ENCODE data around the gene RTL10. TPM values are rescaled to one million over a fixed set of nuclear protein-coding genes. Genes with fewer than 3 reads are reported as not detected.

RTL10 gene
- total RNA-seq, 6 experiments from 2014 or later: 6.4 to 9.1 (median 6.6) TPM

DNA sequence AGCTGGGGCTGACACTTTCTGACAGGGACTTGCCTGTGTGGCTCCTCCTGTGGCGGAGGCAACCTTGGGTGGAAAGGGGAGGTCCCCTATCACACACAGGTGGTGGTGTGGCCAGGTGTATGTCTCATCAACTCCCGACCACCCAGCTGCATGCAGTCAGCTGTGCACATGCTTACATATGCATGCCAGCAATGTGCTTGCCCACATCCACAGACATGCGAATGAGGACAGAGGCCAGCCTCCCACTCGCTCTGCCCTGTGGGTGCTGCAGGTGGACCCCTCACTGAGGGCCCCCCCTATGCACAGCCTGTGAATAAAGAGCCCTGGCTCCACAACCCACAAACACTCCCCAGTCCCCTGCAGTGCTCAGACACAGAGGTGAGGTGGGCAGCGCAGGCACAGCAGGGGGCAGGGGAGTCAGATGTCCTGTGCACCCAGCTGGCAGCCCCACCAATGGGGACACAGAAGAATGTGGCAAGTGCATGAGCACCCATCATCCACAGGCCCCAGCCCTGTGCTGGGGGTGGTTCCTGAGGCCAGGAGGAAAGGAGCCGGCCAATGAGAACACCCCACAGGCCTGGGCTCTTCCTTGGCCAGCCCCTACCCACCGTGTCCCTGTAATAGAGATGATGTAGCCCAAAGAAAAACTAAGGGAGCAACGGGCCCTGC, 9.5 kb downstream of the RTL10 start:
- H3K9me3 ChIP-seq: no peaks in the 10 kb centered on the region
- DNase-seq (peak in 1 of 3 donors; percentile 33), ATAC-seq (no peak)
- TF ChIP-seq, protein P1, sequence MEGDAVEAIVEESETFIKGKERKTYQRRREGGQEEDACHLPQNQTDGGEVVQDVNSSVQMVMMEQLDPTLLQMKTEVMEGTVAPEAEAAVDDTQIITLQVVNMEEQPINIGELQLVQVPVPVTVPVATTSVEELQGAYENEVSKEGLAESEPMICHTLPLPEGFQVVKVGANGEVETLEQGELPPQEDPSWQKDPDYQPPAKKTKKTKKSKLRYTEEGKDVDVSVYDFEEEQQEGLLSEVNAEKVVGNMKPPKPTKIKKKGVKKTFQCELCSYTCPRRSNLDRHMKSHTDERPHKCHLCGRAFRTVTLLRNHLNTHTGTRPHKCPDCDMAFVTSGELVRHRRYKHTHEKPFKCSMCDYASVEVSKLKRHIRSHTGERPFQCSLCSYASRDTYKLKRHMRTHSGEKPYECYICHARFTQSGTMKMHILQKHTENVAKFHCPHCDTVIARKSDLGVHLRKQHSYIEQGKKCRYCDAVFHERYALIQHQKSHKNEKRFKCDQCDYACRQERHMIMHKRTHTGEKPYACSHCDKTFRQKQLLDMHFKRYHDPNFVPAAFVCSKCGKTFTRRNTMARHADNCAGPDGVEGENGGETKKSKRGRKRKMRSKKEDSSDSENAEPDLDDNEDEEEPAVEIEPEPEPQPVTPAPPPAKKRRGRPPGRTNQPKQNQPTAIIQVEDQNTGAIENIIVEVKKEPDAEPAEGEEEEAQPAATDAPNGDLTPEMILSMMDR (IDR thresholded peaks at IDR 0.05): no peak
- TF ChIP-seq POLR2A (IDR thresholded peaks at IDR 0.05): no peak
- no peaks in the 10 kb centered on the region for H3K27me3 ChIP-seq
- intact Hi-C loops (cut with DNase I): loop anchor here in 1 of 2 donors (10.0 kb wide), 1 partner anchor 90 kb away; no protein-coding TSS in a partner anchor
- H3K4me1 ChIP-seq: peaks cover 0 to 11% (median 2%) of the 10 kb centered on the region in 4 donors
- no peak overlapping the region for H3K4me3 ChIP-seq
- 60% methylated on average over 1 of the region's 8 CpGs for WGBS (ENCODE audit: insufficient coverage, low coverage, low lambda C conversion rate, missing lambda C conversion rate)
- no peaks in the 10 kb centered on the region for H3K36me3 ChIP-seq
- H3K27ac ChIP-seq: peak overlapping the region in 2 of 3 donors; percentile 23 to 49

DNA sequence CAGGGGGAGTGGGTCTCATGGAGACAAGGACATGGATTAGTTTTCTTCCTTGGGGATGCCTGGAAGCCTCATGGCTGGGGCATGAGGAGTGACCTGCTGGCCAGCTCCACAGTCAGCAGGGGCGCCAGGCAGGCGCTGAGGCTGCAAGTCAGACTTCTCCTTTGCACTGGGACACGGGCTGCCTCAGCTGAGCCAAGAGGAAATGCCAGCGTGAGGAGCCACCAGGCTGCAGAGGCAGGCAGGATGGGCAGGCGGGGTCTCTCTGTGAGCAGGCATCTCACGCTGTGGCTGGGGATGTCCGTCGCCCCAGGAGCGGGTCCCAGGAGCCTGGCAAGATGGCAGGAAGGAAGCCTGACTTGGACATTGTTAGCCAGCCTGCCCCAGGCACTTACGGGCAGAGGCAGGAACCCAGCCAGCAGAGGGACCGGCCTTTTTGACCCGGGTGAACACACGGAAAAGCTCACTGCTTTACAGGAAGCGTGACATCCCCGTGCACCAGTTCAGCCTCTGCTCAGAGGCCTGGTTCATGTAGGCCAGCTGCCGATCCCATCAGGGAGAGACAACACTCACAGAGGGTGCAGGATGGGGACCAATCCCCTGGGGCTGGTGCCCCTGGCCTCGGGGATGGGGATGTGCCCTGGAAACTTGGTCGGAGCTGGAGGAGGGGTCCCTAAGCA, 10.2 kb downstream of the RTL10 start:
- DNase-seq (peak; percentile 58 to 75 (median 75)), ATAC-seq (peak; percentile 59 to 67 (median 64))
- TF ChIP-seq, protein P1 (IDR thresholded peaks at IDR 0.05): no peak
- TF ChIP-seq POLR2A (IDR thresholded peaks at IDR 0.05): peak; percentile 18
- Histone ChIP-seq H3K27ac (peak overlapping the region in 2 of 3 donors; percentile 23 to 49), H3K9me3 (no peaks in the 10 kb centered on the region), H3K27me3 (no peaks in the 10 kb centered on the region), H3K4me3 (no peak overlapping the region), H3K4me1 (peaks cover 0 to 11% (median 2%) of the 10 kb centered on the region in 4 donors), H3K36me3 (no peaks in the 10 kb centered on the region)
- WGBS (ENCODE audit: insufficient coverage, low coverage, low lambda C conversion rate, missing lambda C conversion rate): 0% methylated on average over 1 of the region's 18 CpGs
- intact Hi-C loops (cut with DNase I): loop anchor here in 1 of 2 donors (10.0 kb wide), 1 partner anchor 90 kb away; no protein-coding TSS in a partner anchor

- Histone ChIP-seq H3K27me3 (no peaks in the 10 kb centered on the region), H3K36me3 (no peaks in the 10 kb centered on the region), H3K9me3 (no peaks in the 10 kb centered on the region), H3K27ac (peak overlapping the region in 2 of 3 donors; percentile 12 to 49), H3K4me1 (peaks cover 0 to 6% (median 1%) of the 10 kb centered on the region in 4 donors), H3K4me3 (no peak overlapping the region)
- ATAC-seq (peak; percentile 4 to 37 (median 17)), DNase-seq (peak in 1 of 3 donors; percentile 32)
- no CpG with 5 or more reads among the region's 11 CpGs for WGBS (ENCODE audit: insufficient coverage, low coverage, low lambda C conversion rate, missing lambda C conversion rate)
- TF ChIP-seq POLR2A (IDR thresholded peaks at IDR 0.05): no peak
- TF ChIP-seq, protein P1 (IDR thresholded peaks at IDR 0.05): no peak
- intact Hi-C loops (cut with DNase I): loop anchor here in 1 of 2 donors (10.0 kb wide), 1 partner anchor 89 kb away; no protein-coding TSS in a partner anchor
These were observed 10.8 kb downstream of the RTL10 start for GRCh38 chr22:19843857-19844376.

- intact Hi-C loops (cut with DNase I): loop anchor here in 1 of 2 donors (10.0 kb wide), 1 partner anchor 88 kb away; no protein-coding TSS in a partner anchor
- Histone ChIP-seq H3K4me3 (no peak overlapping the region), H3K27me3 (no peaks in the 10 kb centered on the region), H3K4me1 (no peaks in the 10 kb centered on the region), H3K27ac (peak overlapping the region in 2 of 3 donors; percentile 12 to 49), H3K36me3 (no peaks in the 10 kb centered on the region), H3K9me3 (no peaks in the 10 kb centered on the region)
- WGBS (ENCODE audit: insufficient coverage, low coverage, low lambda C conversion rate, missing lambda C conversion rate): 90% methylated on average over 14 of the region's 27 CpGs
- TF ChIP-seq POLR2A (IDR thresholded peaks at IDR 0.05): no peak
- TF ChIP-seq, protein P1 (IDR thresholded peaks at IDR 0.05): no peak
- DNase-seq: peak in 1 of 3 donors; percentile 55
- peak in 1 of 4 donors; percentile 24 for ATAC-seq
These were observed 11.4 kb downstream of the RTL10 start for GRCh38 chr22:19843107-19843856.
